ENCODE data around the gene CTSD. TPM values are rescaled to one million over a fixed set of nuclear protein-coding genes. Genes with fewer than 3 reads are reported as not detected.

The CTSD gene
- total RNA-seq, 1 experiment from 2014 or later, result 158 TPM

GRCh38 chr11:1766719-1767398 is 3.1 kb upstream of the CTSD start:
- H2AK5ac ChIP-seq (ENCODE audit: insufficient read length, low read length), result no peak overlapping the region
- H2BK5ac ChIP-seq (ENCODE audit: insufficient read length, low read length), result no peak overlapping the region
- H3K27ac ChIP-seq (ENCODE audit: insufficient read length, low read depth, low read length), result no peak overlapping the region
- no peak overlapping the region for H3K14ac ChIP-seq (ENCODE audit: insufficient read depth, low read length)
- H3K23ac ChIP-seq (ENCODE audit: insufficient read length, low read depth, low read length), result no peak overlapping the region
- H2AFZ ChIP-seq (ENCODE audit: low read length), result no peak overlapping the region
- H3K27ac Mint-ChIP-seq, result no peak overlapping the region
- no peak overlapping the region for H4K5ac ChIP-seq (ENCODE audit: insufficient read length, low read depth, low read length)
- no peaks in the 10 kb centered on the region; the same call in 1 of the 2 replicates for H3K79me2 ChIP-seq (ENCODE audit: insufficient read depth, low read length)
- H3T11ph ChIP-seq (ENCODE audit: low read length), result no peak overlapping the region
- no peak overlapping the region for H3K4me2 ChIP-seq (ENCODE audit: insufficient read depth, insufficient read length, low read length)
- H3K4me1 ChIP-seq (ENCODE audit: insufficient read depth, low read length), result peaks cover 3% of the 10 kb centered on the region; the same call in 1 of the 2 replicates
- no CpG with 5 or more reads among the region's 22 CpGs for WGBS (ENCODE audit: extremely low coverage, insufficient read length, low lambda C conversion rate)
- H2BK15ac ChIP-seq (ENCODE audit: low read depth, low read length), result no peak overlapping the region
- peaks cover 9% of the 10 kb centered on the region for H3K79me1 ChIP-seq (ENCODE audit: insufficient read depth, low read depth, low read length, poor library complexity, severe bottlenecking)
- no peaks in the 10 kb centered on the region; a peak in 2 of 7 replicates for H3K36me3 Mint-ChIP-seq (ENCODE audit: insufficient read depth in 1 of 3, low read depth in 3 of 3)
- no peak overlapping the region for H4K8ac ChIP-seq (replicated peaks; ENCODE audit: insufficient read length, low read depth, low read length)
- H3K23me2 ChIP-seq (ENCODE audit: insufficient read length, low read depth, low read length, poor library complexity, severe bottlenecking), result peaks cover 10% of the 10 kb centered on the region
- H3K9me3 Mint-ChIP-seq, result no peaks in the 10 kb centered on the region
- H3K9ac ChIP-seq (ENCODE audit: extremely low read depth, insufficient read length, low read length), result no peak overlapping the region
- H3K9me3 ChIP-seq (ENCODE audit: control insufficient read depth, low read depth, low read length), result no peaks in the 10 kb centered on the region
- H3K56ac ChIP-seq (ENCODE audit: insufficient read length, low read depth, low read length), result no peak overlapping the region
- TF ChIP-seq, protein P1, sequence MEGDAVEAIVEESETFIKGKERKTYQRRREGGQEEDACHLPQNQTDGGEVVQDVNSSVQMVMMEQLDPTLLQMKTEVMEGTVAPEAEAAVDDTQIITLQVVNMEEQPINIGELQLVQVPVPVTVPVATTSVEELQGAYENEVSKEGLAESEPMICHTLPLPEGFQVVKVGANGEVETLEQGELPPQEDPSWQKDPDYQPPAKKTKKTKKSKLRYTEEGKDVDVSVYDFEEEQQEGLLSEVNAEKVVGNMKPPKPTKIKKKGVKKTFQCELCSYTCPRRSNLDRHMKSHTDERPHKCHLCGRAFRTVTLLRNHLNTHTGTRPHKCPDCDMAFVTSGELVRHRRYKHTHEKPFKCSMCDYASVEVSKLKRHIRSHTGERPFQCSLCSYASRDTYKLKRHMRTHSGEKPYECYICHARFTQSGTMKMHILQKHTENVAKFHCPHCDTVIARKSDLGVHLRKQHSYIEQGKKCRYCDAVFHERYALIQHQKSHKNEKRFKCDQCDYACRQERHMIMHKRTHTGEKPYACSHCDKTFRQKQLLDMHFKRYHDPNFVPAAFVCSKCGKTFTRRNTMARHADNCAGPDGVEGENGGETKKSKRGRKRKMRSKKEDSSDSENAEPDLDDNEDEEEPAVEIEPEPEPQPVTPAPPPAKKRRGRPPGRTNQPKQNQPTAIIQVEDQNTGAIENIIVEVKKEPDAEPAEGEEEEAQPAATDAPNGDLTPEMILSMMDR (conservative IDR thresholded peaks at IDR 0.05), result no peak
- H2BK120ac ChIP-seq (ENCODE audit: low read depth, low read length, poor library complexity, severe bottlenecking), result no peak overlapping the region
- H4K91ac ChIP-seq (ENCODE audit: insufficient read length, low read depth, low read length), result no peak overlapping the region
- H3K27me3 Mint-ChIP-seq (ENCODE audit: low read depth), result peaks cover 11% of the 10 kb centered on the region
- H4K20me1 ChIP-seq (ENCODE audit: control insufficient read depth, insufficient read depth, insufficient read length), result no peaks in the 10 kb centered on the region
- H3K18ac ChIP-seq (ENCODE audit: insufficient read length, low read depth, low read length), result no peak overlapping the region
- no peak overlapping the region for H2BK12ac ChIP-seq (ENCODE audit: insufficient read length, low read depth, low read length)
- H2BK20ac ChIP-seq (ENCODE audit: low read depth, low read length, poor library complexity, severe bottlenecking), result no peak overlapping the region
- no peak for DNase-seq
- no peak overlapping the region for H3K4me3 Mint-ChIP-seq
- H3K4me1 Mint-ChIP-seq, result peaks cover 12 to 14% of the 10 kb centered on the region in 2 experiments
- no peaks in the 10 kb centered on the region; the same call in 1 of the 2 replicates for H3K27me3 ChIP-seq (ENCODE audit: insufficient read depth, low read length)
- H3K4ac ChIP-seq (ENCODE audit: low read depth, low read length), result no peak overlapping the region
